Epithelial cell of proximal tubule (primary cell): ENCODE measurements around the gene UBAP1L. TPM values are rescaled to one million over a fixed set of nuclear protein-coding genes. Genes with fewer than 3 reads are reported as not detected.
"Not testable (repeated sequence)": the region's sequence is repeated elsewhere in the genome, so short reads cannot be mapped to it uniquely, and the experiment has no call there.

Source experiments
- DNase-seq: peaks from one replicate; pipeline ENCODE4 v3.0.0-alpha.2; 2011; ENCODE audit warnings: low read depth
- H3K4me3 ChIP-seq: 2 replicates; pipeline ENCODE4 v1.5.1; 2011; ENCODE audit warnings: low read depth, mild to moderate bottlenecking, low read length
- total RNA-seq: library from RNA; depleted of rRNA; stranded (reverse); fragments of >200 nt; gene quantifications from 2 replicates; pipeline ENCODE4 v1.2.3, GENCODE V29; 2015
- TF ChIP-seq, protein P1 (sequence below): conservative IDR thresholded peaks from 2 replicates; pipeline ENCODE4 v1.5.1; 2012; ENCODE audit warnings: low read depth, mild to moderate bottlenecking, low read length

The UBAP1L gene
- total RNA-seq, 1 donor from 2014 or later = 0.23 TPM

DNA sequence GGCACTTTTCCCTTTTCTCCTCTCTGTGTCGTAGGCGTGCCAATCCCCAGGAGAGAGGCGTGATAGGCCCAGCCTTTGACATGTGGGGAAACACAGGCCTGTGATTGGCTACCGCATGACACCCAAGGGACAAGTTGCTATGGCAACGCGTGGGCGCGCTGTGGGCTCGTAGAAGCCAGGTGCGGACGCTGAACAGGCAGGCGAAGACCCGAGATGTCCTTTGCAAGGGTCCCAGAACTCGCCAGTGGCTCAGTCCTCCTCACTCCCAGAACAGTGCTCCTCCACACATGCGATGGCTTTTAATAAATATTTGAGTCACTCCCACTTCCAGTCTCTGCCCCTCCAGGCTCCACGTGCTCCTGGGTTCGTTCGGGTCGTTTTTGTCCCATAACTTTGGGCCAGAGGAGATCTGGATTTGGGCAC lies 65.6 kb downstream of the UBAP1L start:
- DNase-seq = no peak
- peak overlapping the region; percentile 42 for H3K4me3 ChIP-seq

GRCh38 chr15:65048241-65048640 lies 66.8 kb downstream of the UBAP1L start:
- TF ChIP-seq, protein P1, sequence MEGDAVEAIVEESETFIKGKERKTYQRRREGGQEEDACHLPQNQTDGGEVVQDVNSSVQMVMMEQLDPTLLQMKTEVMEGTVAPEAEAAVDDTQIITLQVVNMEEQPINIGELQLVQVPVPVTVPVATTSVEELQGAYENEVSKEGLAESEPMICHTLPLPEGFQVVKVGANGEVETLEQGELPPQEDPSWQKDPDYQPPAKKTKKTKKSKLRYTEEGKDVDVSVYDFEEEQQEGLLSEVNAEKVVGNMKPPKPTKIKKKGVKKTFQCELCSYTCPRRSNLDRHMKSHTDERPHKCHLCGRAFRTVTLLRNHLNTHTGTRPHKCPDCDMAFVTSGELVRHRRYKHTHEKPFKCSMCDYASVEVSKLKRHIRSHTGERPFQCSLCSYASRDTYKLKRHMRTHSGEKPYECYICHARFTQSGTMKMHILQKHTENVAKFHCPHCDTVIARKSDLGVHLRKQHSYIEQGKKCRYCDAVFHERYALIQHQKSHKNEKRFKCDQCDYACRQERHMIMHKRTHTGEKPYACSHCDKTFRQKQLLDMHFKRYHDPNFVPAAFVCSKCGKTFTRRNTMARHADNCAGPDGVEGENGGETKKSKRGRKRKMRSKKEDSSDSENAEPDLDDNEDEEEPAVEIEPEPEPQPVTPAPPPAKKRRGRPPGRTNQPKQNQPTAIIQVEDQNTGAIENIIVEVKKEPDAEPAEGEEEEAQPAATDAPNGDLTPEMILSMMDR = no peak
- H3K4me3 ChIP-seq = no peak overlapping the region
- no peak for DNase-seq

More for the DNA sequence above, 65.6 kb downstream of the UBAP1L start:
- TF ChIP-seq, protein P1 = no peak

GRCh38 chr15:65044724-65045481 lies 70.1 kb downstream of the UBAP1L start, which contains the start of gene SLC51B:
Gene SLC51B (plus strand): TSS chr15:65045387. CDS start chr15:65050005, 4,618 bp downstream.
- DNase-seq = peak; percentile 92
- TF ChIP-seq, protein P1 = no peak
- H3K4me3 ChIP-seq = no peak within 1 kb of the TSS

DNA sequence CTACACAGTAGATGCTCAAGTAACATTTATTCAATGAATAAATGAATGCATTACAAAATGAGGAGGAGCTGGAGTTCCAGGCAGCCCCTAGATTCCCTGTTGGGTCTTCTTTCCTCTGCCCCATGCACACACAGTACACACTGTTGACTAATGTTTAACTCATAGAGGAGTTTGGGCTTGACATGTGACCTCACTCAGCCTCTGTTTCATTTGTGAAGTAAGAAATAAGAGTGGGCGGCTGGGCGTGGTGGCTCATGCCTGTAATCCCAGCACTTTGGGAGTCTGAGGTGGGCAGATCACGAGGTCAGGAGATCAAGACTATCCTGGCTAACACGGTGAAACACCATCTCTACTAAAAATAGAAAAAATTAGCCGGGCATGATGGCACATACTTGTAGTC lies 70.8 kb downstream of the UBAP1L start:
- peak; percentile 72 for DNase-seq

DNA sequence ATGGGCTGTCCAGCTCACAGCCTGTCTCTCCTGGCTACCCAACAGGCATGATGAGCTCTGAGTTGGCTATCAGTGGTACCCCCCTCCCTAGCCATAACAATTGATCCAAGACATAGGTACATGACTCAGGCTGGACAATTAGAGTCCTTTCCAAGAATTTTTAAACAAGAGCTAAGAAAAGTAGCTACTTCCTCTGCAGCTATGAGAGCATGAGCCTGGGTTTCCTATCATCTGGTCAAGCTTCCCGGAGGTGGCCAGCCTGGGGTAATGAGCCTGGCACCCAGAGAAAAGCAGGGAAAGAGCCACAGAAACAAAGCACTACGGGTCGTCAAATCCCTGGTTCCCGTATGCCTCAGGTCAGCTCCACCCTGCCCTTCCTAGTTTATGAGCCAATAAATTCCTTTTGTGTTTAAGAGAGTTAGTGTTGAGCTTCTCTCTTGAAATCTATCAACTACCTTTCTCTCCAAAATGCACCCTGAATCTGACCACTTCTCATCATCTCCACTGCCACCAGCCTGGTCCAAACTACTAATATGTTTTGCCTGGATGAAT lies 72.1 kb downstream of the UBAP1L start:
- DNase-seq = no peak
- TF ChIP-seq, protein P1 = no peak
- H3K4me3 ChIP-seq = no peak overlapping the region

More for the DNA sequence above, 70.8 kb downstream of the UBAP1L start:
- not testable (repeated sequence) for H3K4me3 ChIP-seq

Other genes starting within 250 kb of the UBAP1L start
- gene ANKDD1A, start 203.3 kb downstream of the UBAP1L start, total RNA-seq = 0.51 and 3.0 TPM in 2 replicates
- gene SPG21, start 125.3 kb downstream of the UBAP1L start, total RNA-seq = 80.1 and 83.0 TPM in 2 replicates
- 22.1 and 27.1 TPM in 2 replicates for gene MTFMT, start 85.6 kb downstream of the UBAP1L start, total RNA-seq
- gene SLC51B, start 69.8 kb downstream of the UBAP1L start, total RNA-seq = not detected in 2 replicates
- gene RASL12, start 47.2 kb downstream of the UBAP1L start, total RNA-seq = not detected in 2 replicates
- gene KBTBD13, start 38.5 kb downstream of the UBAP1L start, total RNA-seq = not detected in 2 replicates
- gene PDCD7, start 18.6 kb upstream of the UBAP1L start, total RNA-seq = 24.6 and 26.3 TPM in 2 replicates
- gene CLPX, start 70.1 kb upstream of the UBAP1L start, total RNA-seq = 20.0 and 24.3 TPM in 2 replicates
- not detected in 2 replicates for gene CILP, start 96.3 kb upstream of the UBAP1L start, total RNA-seq
- gene PARP16, start 171.7 kb upstream of the UBAP1L start, total RNA-seq = 3.5 and 7.9 TPM in 2 replicates
- gene RNU5A-1, start 180.9 kb upstream of the UBAP1L start, total RNA-seq = not detected in 2 replicates
- gene RNU5B-1, start 189.5 kb upstream of the UBAP1L start, total RNA-seq = not detected in 2 replicates